ENCODE data around the gene MVB12A. TPM values are rescaled to one million over a fixed set of nuclear protein-coding genes. Genes with fewer than 3 reads are reported as not detected.

Gene MVB12A
- total RNA-seq, 3 donors from 2014 or later (not counting 1 experiment from before 2014, with no cell fraction given), result 28.4 to 30.1 (median 29.4) TPM

- WGBS (ENCODE audit: insufficient coverage), result 15% methylated on average over 19 of the region's 19 CpGs
- intact Hi-C loops (cut with micrococcal nuclease), result loop anchor here (5.0 kb wide), 1 partner anchor 697 kb away; no protein-coding TSS in a partner anchor
- peak in 1 of 3 donors; percentile 3 for ATAC-seq
Observed at GRCh38 chr19:17469092-17469480, 49.2 kb downstream of the MVB12A start.

DNA sequence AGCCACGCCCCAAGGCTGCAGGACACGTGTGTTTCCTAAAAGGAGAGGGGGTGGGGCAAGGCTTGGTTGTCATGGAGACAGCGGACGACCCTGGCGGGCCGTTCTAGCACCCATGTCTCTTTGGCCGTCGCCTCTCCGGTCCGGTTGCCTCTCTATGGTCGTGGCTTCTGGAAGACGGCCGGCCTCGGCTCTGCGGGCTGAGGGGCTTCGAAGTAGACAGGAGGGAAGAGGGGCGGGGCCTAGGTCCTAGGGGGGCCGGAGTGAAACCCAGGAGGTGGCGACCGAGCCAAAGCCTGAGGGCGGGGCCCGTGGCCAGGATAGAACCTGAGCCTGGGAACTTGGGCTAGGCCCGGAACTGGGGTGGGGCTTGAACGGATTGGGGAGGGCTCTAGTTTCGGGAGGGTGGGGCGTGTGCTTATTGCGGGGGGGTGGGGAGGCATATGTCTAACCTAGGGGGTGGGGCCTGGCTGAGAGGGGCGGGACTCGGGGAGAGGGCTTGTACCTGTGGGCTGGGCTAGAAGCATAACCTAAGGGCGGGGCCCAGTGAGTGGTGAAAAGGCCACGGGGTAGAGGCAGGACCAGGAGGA lies 49.7 kb downstream of the MVB12A start:
- Mint-ChIP-seq H3K27me3 (ENCODE audit: low read depth in 2 of 2) (no peaks in the 10 kb centered on the region), H3K4me1 (peaks cover 32 to 54% of the 10 kb centered on the region in 2 donors), H3K9me3 (no peaks in the 10 kb centered on the region), H3K36me3 (no peaks in the 10 kb centered on the region), H3K4me3 (peak overlapping the region; percentile 98), H3K27ac (peak overlapping the region; percentile 90 to 96)
- Histone ChIP-seq H3K4me1 (ENCODE audit: control insufficient read depth, insufficient read depth, low read length) (peaks cover 40% of the 10 kb centered on the region), H3K36me3 (ENCODE audit: control insufficient read depth, insufficient read depth, low read length) (no peaks in the 10 kb centered on the region), H3K9me3 (ENCODE audit: control insufficient read depth, insufficient read depth, low read length) (no peaks in the 10 kb centered on the region), H3K27me3 (ENCODE audit: control insufficient read depth, insufficient read depth, low read length) (no peaks in the 10 kb centered on the region), H3K4me3 (ENCODE audit: low read length) (peak overlapping the region; percentile 94), H3K27ac (ENCODE audit: low read length) (peak overlapping the region; percentile 84)
- DNase-seq (peak; percentile 63 to 96), ATAC-seq (peak; percentile 77 to 90 (median 79))
- WGBS (ENCODE audit: insufficient coverage), result 0% methylated on average over 31 of the region's 31 CpGs
- intact Hi-C loops (cut with micrococcal nuclease), result loop anchor here (2.0 to 5.0 kb wide), 2 partner anchors 19 to 697 kb away; no protein-coding TSS in a partner anchor
- TF ChIP-seq, protein P1, sequence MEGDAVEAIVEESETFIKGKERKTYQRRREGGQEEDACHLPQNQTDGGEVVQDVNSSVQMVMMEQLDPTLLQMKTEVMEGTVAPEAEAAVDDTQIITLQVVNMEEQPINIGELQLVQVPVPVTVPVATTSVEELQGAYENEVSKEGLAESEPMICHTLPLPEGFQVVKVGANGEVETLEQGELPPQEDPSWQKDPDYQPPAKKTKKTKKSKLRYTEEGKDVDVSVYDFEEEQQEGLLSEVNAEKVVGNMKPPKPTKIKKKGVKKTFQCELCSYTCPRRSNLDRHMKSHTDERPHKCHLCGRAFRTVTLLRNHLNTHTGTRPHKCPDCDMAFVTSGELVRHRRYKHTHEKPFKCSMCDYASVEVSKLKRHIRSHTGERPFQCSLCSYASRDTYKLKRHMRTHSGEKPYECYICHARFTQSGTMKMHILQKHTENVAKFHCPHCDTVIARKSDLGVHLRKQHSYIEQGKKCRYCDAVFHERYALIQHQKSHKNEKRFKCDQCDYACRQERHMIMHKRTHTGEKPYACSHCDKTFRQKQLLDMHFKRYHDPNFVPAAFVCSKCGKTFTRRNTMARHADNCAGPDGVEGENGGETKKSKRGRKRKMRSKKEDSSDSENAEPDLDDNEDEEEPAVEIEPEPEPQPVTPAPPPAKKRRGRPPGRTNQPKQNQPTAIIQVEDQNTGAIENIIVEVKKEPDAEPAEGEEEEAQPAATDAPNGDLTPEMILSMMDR (IDR thresholded peaks at IDR 0.05), result no peak

More at GRCh38 chr19:17469092-17469480, 49.2 kb downstream of the MVB12A start:
- DNase-seq, result no peak
- peaks cover 32 to 50% of the 10 kb centered on the region in 2 donors for H3K4me1 Mint-ChIP-seq
- peak overlapping the region; percentile 98 for H3K4me3 Mint-ChIP-seq
- H3K27me3 ChIP-seq (ENCODE audit: control insufficient read depth, insufficient read depth, low read length), result no peaks in the 10 kb centered on the region
- H3K27ac ChIP-seq (ENCODE audit: low read length), result peak overlapping the region; percentile 84
- no peaks in the 10 kb centered on the region for H3K36me3 ChIP-seq (ENCODE audit: control insufficient read depth, insufficient read depth, low read length)
- H3K36me3 Mint-ChIP-seq, result no peaks in the 10 kb centered on the region
- H3K4me3 ChIP-seq (ENCODE audit: low read length), result peak overlapping the region; percentile 94
- peaks cover 40% of the 10 kb centered on the region for H3K4me1 ChIP-seq (ENCODE audit: control insufficient read depth, insufficient read depth, low read length)
- TF ChIP-seq, protein P1 (IDR thresholded peaks at IDR 0.05), result no peak
- peak overlapping the region; percentile 90 to 96 for H3K27ac Mint-ChIP-seq
- H3K27me3 Mint-ChIP-seq (ENCODE audit: low read depth in 2 of 2), result no peaks in the 10 kb centered on the region
- no peaks in the 10 kb centered on the region for H3K9me3 ChIP-seq (ENCODE audit: control insufficient read depth, insufficient read depth, low read length)
- no peaks in the 10 kb centered on the region for H3K9me3 Mint-ChIP-seq

- Histone ChIP-seq H3K9me3 (ENCODE audit: control insufficient read depth, insufficient read depth, low read length) (no peaks in the 10 kb centered on the region), H3K27me3 (ENCODE audit: control insufficient read depth, insufficient read depth, low read length) (no peaks in the 10 kb centered on the region), H3K4me3 (ENCODE audit: low read length) (peak within 1 kb of the TSS; percentile 94), H3K36me3 (ENCODE audit: control insufficient read depth, insufficient read depth, low read length) (no peaks in the 10 kb centered on the region), H3K4me1 (ENCODE audit: control insufficient read depth, insufficient read depth, low read length) (peaks cover 44% of the 10 kb centered on the region), H3K27ac (ENCODE audit: low read length) (peak within 1 kb of the TSS; percentile 84)
- no peaks in the 10 kb centered on the region for H3K36me3 Mint-ChIP-seq
- H3K4me1 Mint-ChIP-seq, result peaks cover 32 to 54% of the 10 kb centered on the region in 2 donors
- TF ChIP-seq, protein P1 (IDR thresholded peaks at IDR 0.05), result no peak
- WGBS (ENCODE audit: insufficient coverage), result under 1% methylated on average over 67 of the region's 67 CpGs
- peak; percentile 87 to 93 for DNase-seq
- peak within 1 kb of the TSS; percentile 98 for H3K4me3 Mint-ChIP-seq
- ATAC-seq, result peak; percentile 72 to 84 (median 77)
- intact Hi-C loops (cut with micrococcal nuclease), result loop anchor here (2.0 kb wide), 1 partner anchor 19 kb away; no protein-coding TSS in a partner anchor
- H3K27me3 Mint-ChIP-seq (ENCODE audit: low read depth in 2 of 2), result no peaks in the 10 kb centered on the region
- H3K27ac Mint-ChIP-seq, result peak within 1 kb of the TSS; percentile 90 to 96
- no peaks in the 10 kb centered on the region for H3K9me3 Mint-ChIP-seq
Observed at GRCh38 chr19:17470068-17470841, 50.4 kb downstream of the MVB12A start, which contains the start of gene SLC27A1. Gene SLC27A1 (plus strand): TSS chr19:17470524. CDS start chr19:17470541, 17 bp downstream.
